Caco-2 (cell line): Measurements from ENCODE around the gene CLEC5A. TPM values are rescaled to one million over a fixed set of nuclear protein-coding genes. Genes with fewer than 3 reads are reported as not detected.

Experiments
- BruUV-seq: library from RNA; stranded (reverse); fragments of 400-500 nt; replicated peaks from 2 replicates; lab custom pipeline; 2021; lab: Mats Ljungman, UMichigan
- CTCF ChIA-PET: fragments of 300-600 bp; sonication (Branson Sonifier 250); formaldehyde crosslinking; loops from one replicate; lab custom pipeline; 2022; ENCODE audit warnings: antibody characterized with exemption; lab: Charles Lee
- POLR2A ChIA-PET: fragments of 300-600 bp; sonication (Branson Sonifier 250); formaldehyde crosslinking; loops from one replicate; lab custom pipeline; 2022; ENCODE audit warnings: antibody characterized with exemption; lab: Charles Lee
- DNase-seq, 2 experiments: peaks; one replicate each; pipeline versions ENCODE4 v3.0.0 to v3.0.0-alpha.2; 2020 to 2022
- H3K27me3 ChIP-seq: replicated peaks from 2 replicates; pipeline ENCODE4 v1.6.0; 2011; ENCODE audit warnings: low read length; ENCODE audit not compliant: control insufficient read depth, insufficient read depth
- H3K36me3 ChIP-seq: 2 replicates; pipeline ENCODE4 v1.5.1; 2011; ENCODE audit warnings: low read length; ENCODE audit not compliant: control insufficient read depth, insufficient read depth
- H3K4me1 ChIP-seq: fragments of 250-450 bp; sonication (Bioruptor Pico); 2 replicates; pipeline ENCODE4 v1.5.1; 2020; ENCODE audit warnings: mild to moderate bottlenecking
- H3K4me3 ChIP-seq: 2 replicates; pipeline ENCODE4 v1.5.1; 2011; ENCODE audit warnings: low read depth, mild to moderate bottlenecking, control low read depth, low read length
- H3K9me3 ChIP-seq: fragments of 250-450 bp; sonication (Bioruptor Pico); 2 replicates; pipeline ENCODE4 v1.5.1; 2020; ENCODE audit warnings: mild to moderate bottlenecking, moderate library complexity
- H3K27ac Mint-ChIP-seq: one replicate; pipeline ENCODE4 v1.8.0; 2022; ENCODE audit warnings: mixed read lengths; ENCODE audit not compliant: unreplicated experiment
- H3K27me3 Mint-ChIP-seq: one replicate; pipeline ENCODE4 v1.8.0; 2022; ENCODE audit warnings: mixed read lengths; ENCODE audit not compliant: insufficient read depth, unreplicated experiment
- H3K36me3 Mint-ChIP-seq: one replicate; pipeline ENCODE4 v1.8.0; 2022; ENCODE audit warnings: mild to moderate bottlenecking, mixed read lengths; ENCODE audit not compliant: insufficient read depth, unreplicated experiment
- H3K4me1 Mint-ChIP-seq: one replicate; pipeline ENCODE4 v1.8.0; 2022; ENCODE audit warnings: low read depth, mixed read lengths; ENCODE audit not compliant: unreplicated experiment
- H3K4me3 Mint-ChIP-seq: one replicate; pipeline ENCODE4 v1.8.0; 2022; ENCODE audit warnings: mild to moderate bottlenecking, moderate library complexity, mixed read lengths; ENCODE audit not compliant: unreplicated experiment
- H3K9me3 Mint-ChIP-seq: one replicate; pipeline ENCODE4 v1.8.0; 2022; ENCODE audit warnings: mixed read lengths; ENCODE audit not compliant: unreplicated experiment
- CTCF ChIP-seq, 2 experiments: fragments of 200-600 bp in 1 of 2; IDR thresholded peaks; 1 replicate in 1 of 2; 2 replicates in 1 of 2; pipeline versions ENCODE4 v1.5.1 to v1.8.0; 2011 to 2022; ENCODE audit warnings: antibody characterized with exemption in 1 of 2, control low read depth in 1 of 2, inconsistent platforms in 1 of 2, low read depth in 1 of 2, low read length in 1 of 2, mild to moderate bottlenecking in 1 of 2, moderate library complexity in 1 of 2; ENCODE audit not compliant: insufficient read depth in 1 of 2, severe bottlenecking in 1 of 2, unreplicated experiment in 1 of 2
- intact Hi-C: fragments of 100-400 bp; cut with micrococcal nuclease; formaldehyde crosslinking; loops from one replicate; pipeline ENCODE4 v1.10.0; 2022; ENCODE audit not compliant: unreplicated experiment
- total RNA-seq: library from RNA; stranded (reverse); gene quantifications from 2 replicates; pipeline ENCODE4 v1.2.3, GENCODE V29; 2022

The CLEC5A gene
- total RNA-seq, 1 experiment from 2014 or later: not detected

DNA sequence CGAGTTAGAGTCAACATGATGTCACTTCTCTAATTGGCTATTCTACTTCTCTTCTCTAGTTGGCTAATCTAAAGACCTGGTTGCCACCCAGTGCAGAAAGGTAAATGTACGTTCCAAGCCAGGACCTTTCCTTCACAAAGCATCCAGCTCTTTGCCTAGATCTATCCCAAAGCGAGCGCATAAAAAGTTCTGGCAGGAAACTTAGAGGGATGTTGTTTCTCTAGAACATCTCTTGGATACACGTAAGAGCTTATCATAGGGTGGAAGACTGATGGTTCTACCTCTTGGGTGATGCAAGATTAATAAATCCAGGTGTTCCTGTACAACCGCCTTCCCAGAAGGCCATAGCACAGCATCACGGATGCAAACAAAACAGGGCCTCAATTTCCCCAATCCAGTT is 26.9 kb upstream of the CLEC5A start, which contains the start of gene TAS2R38:
Gene TAS2R38 (minus strand): TSS at position 101 of the 400 bp plus-strand sequence. CDS start 84 bp downstream, at position 17.
- POLR2A ChIA-PET: no interaction called here
- intact Hi-C loops: no loop called here
- Mint-ChIP-seq H3K4me1 (peaks cover 6% of the 10 kb centered on the region), H3K4me3 (no peak within 1 kb of the TSS), H3K36me3 (no peaks in the 10 kb centered on the region), H3K27me3 (no peaks in the 10 kb centered on the region), H3K27ac (no peak within 1 kb of the TSS), H3K9me3 (no peaks in the 10 kb centered on the region)
- no peak for TF ChIP-seq CTCF (IDR thresholded peaks at IDR 0.05; ENCODE audit: insufficient read depth in 1 of 2, low read depth in 1 of 2, low read length in 1 of 2, severe bottlenecking in 1 of 2, unreplicated experiment in 1 of 2)
- DNase-seq: no peak
- Histone ChIP-seq H3K9me3 (no peaks in the 10 kb centered on the region), H3K4me1 (no peaks in the 10 kb centered on the region), H3K4me3 (no peak within 1 kb of the TSS), H3K27me3 (no peaks in the 10 kb centered on the region), H3K36me3 (no peaks in the 10 kb centered on the region)
- CTCF ChIA-PET: interaction anchor here (1.3 kb wide), 1 partner anchor 180 kb away, joined by 5 read pairs; no protein-coding TSS in a partner anchor
- no TSS peak for BruUV-seq

DNA sequence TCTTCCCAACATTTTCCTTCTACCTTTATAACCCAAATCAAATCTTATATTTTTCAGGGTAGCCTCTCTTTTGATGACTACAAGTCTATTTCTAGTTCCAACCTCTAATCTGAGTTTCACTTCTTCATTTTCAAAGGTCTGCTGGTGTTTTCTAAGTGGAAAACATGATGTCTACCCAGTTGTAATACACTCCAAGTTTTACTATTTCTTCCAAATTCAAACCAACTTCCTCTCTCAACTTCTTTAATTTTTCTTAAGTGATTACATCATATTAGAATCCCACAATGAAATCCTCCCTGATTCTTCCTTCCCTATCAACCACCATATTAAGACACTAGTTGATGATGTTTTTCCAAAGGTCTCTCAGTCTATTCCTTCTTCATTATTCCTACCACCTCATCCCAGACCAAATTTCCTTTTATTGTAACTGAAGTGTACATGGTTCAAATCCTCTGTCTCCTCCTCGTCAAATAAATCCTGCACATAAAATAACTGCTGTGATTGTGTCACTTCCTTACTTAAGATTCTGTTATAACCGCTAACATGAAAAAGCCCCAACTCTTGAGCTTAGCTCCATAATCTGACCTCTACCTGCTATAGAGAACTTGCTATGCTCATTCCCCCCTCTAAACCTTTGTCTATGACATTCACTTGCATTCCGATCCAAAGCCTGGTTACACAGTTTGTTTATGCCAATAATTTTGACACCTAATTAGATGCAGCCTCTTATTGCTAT is 14.1 kb upstream of the CLEC5A start:
- intact Hi-C loops: no loop called here
- no peaks in the 10 kb centered on the region for H3K4me1 Mint-ChIP-seq
- no peak overlapping the region for H3K27ac Mint-ChIP-seq
- no TSS peak for BruUV-seq
- no peaks in the 10 kb centered on the region for H3K36me3 ChIP-seq
- H3K4me3 Mint-ChIP-seq: no peak overlapping the region
- TF ChIP-seq CTCF (IDR thresholded peaks at IDR 0.05; ENCODE audit: insufficient read depth in 1 of 2, low read depth in 1 of 2, low read length in 1 of 2, severe bottlenecking in 1 of 2, unreplicated experiment in 1 of 2): no peak
- ChIA-PET POLR2A (no interaction called here), CTCF (no interaction called here)
- no peak overlapping the region for H3K4me3 ChIP-seq
- H3K27me3 ChIP-seq: no peaks in the 10 kb centered on the region
- no peaks in the 10 kb centered on the region for H3K36me3 Mint-ChIP-seq
- no peak for DNase-seq
- H3K4me1 ChIP-seq: no peaks in the 10 kb centered on the region
- H3K9me3 ChIP-seq: no peaks in the 10 kb centered on the region
- no peaks in the 10 kb centered on the region for H3K9me3 Mint-ChIP-seq
- peaks cover 9% of the 10 kb centered on the region for H3K27me3 Mint-ChIP-seq

DNA sequence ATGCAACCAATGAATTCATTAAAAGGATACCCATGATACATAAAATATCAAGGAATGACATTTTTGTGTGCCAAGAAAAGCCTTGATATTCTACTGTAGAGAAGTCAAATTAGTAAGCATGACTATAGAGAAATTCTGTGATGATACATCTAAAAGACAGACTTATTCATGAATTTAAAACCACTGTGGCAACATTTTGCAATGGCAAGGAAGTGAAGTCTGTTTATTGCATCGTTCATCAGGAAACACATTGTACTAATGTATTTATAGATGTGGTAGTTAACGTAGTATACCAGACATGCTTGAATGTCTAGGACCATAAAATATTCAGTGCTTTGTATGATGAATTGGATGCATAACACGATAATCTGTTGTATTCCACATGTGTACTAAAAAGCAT is 9.3 kb upstream of the CLEC5A start:
- ChIA-PET POLR2A (no interaction called here), CTCF (no interaction called here)
- Mint-ChIP-seq H3K27ac (no peak overlapping the region), H3K9me3 (no peaks in the 10 kb centered on the region), H3K36me3 (no peaks in the 10 kb centered on the region), H3K4me3 (no peak overlapping the region), H3K4me1 (no peaks in the 10 kb centered on the region), H3K27me3 (peaks cover 10% of the 10 kb centered on the region)
- no peak for TF ChIP-seq CTCF (IDR thresholded peaks at IDR 0.05; ENCODE audit: insufficient read depth in 1 of 2, low read depth in 1 of 2, low read length in 1 of 2, severe bottlenecking in 1 of 2, unreplicated experiment in 1 of 2)
- H3K9me3 ChIP-seq: no peaks in the 10 kb centered on the region
- H3K4me1 ChIP-seq: no peaks in the 10 kb centered on the region
- H3K27me3 ChIP-seq: no peaks in the 10 kb centered on the region
- intact Hi-C loops: no loop called here
- no TSS peak for BruUV-seq
- no peak for DNase-seq
- H3K4me3 ChIP-seq: no peak overlapping the region
- no peaks in the 10 kb centered on the region for H3K36me3 ChIP-seq
